Vein endothelial cell (primary cell): ENCODE results near the gene ZNF155. TPM values are rescaled to one million over a fixed set of nuclear protein-coding genes. Genes with fewer than 3 reads are reported as not detected.

Experiments used
- small RNA-seq: library from RNA; depleted of rRNA; stranded (forward); fragments of <200 nt; gene quantifications from one replicate; pipeline ENCODE3, GENCODE V24; 2012
- total RNA-seq: library from RNA; depleted of rRNA; stranded (reverse); fragments of >200 nt; gene quantifications from 2 replicates; pipeline ENCODE4 v1.2.3, GENCODE V29; 2012

ZNF155 gene
- total RNA-seq: 6.9 and 8.1 TPM in 2 replicates

DNA sequence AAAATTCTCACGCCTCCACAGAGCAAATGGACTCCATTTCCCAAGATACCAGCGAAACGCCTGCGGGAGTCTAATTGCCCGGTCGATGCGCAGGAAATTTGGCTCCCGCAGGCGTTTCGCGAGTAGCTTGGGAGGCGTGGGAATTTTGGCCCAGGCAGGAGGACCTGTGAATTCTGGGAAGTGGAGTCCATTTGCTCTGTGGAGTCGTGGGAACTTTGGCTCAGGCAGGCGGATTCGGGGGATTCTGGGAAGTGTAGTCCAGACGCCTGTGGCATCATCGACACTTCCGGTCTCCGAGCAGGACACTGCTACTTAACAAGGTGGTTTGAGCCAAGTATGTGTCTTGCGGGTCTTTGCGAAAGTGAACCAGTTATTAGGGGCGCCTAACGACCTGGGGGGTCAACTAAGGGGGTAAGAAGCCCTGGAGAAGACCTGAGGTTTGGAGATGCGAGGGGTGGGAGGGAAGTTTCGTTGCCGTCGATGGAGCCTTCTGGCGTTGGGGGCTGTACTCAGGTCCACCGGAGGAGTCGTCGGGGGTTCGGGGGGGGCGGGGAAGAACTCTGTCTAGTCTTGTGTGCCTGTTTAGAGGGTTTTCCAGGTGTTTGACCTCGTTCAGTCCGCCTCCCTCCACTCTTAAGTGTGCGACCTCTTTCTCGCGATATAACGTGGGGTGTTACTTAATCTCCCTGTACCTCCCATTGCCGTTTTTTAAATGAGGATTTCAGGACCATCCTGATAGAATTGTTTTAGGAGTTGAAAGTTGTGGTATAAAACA is at the start of gene ZNF155:
Gene ZNF155 (plus strand): TSS at position 277 of the 775 bp plus-strand sequence. CDS start 4,356 bp downstream, outside the sequence.

DNA sequence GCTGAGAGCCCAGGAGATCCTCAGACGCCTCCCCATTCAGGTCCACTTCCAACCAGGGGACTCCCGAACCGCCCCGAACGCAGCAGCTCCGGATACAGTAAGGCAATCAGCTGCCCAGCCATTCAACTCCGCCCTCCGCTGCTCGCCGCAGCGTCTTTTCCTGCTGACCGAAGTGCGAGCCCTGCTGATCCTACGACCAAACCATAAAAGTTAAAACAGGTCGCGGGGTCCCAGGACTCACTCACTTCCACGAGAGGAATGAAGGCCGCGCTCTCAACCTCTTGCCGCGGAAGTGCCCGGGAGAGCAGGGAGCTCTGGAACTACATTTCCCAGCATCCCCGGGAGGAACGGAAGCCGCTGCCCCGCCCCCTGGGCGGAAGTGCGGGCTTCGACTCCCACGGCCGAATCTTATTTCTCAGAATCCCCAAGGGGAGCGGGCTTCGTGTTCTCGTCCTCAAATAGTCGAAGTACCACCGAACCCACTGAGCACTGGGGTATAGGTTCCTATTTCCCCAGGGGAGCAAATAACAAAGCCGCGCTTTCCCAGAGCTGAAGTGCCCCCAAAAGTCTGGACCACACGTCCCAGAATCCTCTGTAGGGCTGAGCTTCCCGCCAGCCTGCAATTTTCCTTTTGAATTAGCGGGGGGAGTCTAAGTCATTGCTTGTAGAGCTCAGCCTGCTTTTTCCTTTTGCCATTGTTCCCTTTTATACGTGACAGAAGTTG is 48.8 kb upstream of the ZNF155 start, which contains the start of gene ZNF45:
Gene ZNF45 (minus strand): TSS at position 298 of the 724 bp plus-strand sequence. CDS start 13,097 bp downstream, outside the sequence.

DNA sequence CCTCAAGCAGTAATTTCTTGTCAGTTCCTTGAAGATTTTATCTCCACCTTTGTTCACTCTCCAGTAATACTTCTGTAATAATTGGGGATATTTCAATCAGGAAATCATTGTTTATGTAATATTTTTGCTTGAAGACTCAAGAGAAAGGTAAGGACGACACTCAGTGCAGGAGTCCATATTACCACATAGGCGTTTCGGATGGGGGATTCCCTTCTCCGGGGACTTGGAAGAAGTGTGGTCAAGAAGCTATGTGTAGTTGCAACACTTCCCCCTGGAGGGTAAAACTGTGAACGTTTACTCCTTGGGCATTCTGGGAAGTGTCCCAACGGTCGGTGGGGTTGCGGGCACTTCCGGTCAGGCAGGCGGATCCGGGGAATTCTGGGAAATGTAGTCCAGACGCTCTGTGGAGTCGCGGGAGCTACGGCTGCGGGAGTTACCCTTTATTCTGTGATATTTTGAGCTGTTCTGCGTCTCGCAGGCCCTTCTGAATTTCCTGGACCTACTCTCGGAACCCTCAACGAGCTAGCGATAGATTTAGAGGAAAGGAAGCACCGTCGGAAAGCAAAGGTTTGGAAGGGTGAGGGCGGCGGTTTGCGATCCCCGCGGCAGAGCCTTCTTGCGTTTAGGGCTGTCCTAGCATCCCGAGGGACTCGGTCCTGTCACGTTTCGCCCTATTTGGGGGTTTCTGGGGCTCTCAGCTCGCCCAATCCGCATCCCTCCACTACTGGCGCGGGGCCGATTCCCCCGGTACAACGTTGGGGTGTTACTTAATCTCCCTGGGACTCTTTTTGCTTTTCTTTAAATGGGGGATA is 32.9 kb upstream of the ZNF155 start, which contains the start of gene ZNF221:
Gene ZNF221 (plus strand): TSS at position 395 of the 812 bp plus-strand sequence. CDS start 11,499 bp downstream, outside the sequence.

DNA sequence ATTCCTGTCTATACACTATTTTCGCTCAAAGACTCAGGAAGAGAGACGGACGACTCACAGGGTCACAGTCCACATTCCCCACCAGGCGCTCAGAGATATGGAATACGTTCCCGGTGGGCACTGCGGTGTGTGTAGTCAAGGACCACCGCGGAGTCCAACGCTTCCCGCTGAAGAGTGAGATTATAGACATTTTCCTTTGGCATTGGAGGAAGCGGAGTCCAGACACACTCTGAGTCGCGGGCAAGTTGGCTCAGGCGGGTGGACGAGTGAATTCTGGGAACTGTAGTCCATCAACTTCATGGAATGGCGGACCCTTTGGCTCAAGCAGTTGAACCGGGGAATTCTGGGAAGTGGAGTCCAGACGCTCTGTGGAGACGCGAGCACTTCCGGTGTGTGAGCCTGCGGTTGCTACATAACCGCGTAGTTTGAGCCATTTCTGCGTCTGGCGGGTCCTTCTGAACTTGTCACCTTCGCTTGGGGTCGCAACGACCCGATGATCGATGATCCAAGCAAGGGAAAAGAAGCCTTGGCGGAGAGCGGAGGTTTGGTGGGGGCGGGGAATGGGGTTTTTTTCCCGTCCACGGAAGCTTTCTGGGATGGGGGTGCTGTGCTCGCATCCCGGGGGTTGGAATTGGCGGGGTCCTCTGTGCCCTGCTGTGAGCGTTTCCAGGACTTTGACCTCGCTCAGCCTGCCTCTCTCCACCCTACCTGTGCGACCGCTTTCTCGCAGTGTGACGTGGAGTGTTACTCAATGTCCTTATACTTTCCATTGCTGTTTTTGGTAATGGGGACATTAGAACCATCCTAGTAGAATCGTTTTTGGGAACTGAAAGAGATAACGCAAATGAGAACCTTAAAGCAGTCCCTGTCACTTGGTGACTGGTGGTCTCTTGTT is 18.8 kb downstream of the ZNF155 start, which contains the start of gene ZNF230:
Gene ZNF230 (plus strand): TSS at position 392 of the 895 bp plus-strand sequence. CDS start 4,122 bp downstream, outside the sequence.

DNA sequence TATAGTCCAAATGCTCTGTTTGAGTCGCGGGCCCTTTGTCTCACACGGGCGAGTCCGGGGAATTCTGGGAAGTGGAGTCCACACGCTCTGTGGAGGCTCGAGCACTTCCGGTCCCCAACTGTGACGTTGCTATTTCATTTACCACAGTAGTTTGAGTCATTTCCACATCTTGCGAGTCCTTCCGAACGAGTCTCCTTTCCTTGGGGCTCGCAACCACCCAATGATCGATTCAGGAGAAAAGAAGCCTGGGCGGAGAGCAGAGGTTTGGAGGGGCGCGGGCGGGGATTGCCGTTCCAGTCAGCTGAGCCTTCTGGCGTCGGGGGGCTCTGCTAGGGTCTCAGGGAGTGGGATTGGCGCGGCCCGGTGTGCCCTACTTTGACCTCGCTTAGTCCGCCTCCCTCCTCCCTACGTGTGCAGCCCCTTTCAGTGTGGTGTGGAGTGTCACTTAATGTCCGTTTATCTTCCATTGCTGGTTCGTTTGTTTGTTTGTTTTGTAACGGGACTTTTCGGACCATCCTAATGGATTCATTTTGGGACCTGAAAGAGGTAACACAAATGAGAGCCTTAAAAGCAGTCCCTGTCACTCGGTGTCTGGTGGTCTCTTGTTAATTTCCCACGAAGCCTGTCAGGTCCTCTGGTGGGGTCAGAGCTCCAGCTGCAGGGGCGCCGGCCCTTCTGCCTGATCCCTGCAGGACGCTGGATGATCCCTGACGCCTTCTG is 41.4 kb downstream of the ZNF155 start, which contains the start of gene ZNF222:
Gene ZNF222 (plus strand): TSS at position 163 of the 720 bp plus-strand sequence. CDS start 58 bp downstream, at position 221.

Small RNAs within 50 kb of the gene (small RNA-seq; reads per million reads assigned to genes)
- not detected for gene AC006213.5

Other genes starting within 250 kb of the ZNF155 start
- gene SMG9, start 229.2 kb upstream of the ZNF155 start, total RNA-seq: 17.0 and 18.7 TPM in 2 replicates
- 0.48 TPM in 1 of 2 replicates, not detected in the other for gene KCNN4, start 203.2 kb upstream of the ZNF155 start, total RNA-seq
- gene LYPD5, start 181.7 kb upstream of the ZNF155 start, total RNA-seq: under 0.01 and 0.10 TPM in 2 replicates
- gene ZNF283, start 156.9 kb upstream of the ZNF155 start, total RNA-seq: 5.6 and 8.2 TPM in 2 replicates
- 0.10 and 0.98 TPM in 2 replicates for gene ZNF404, start 100.2 kb upstream of the ZNF155 start, total RNA-seq
- gene ZNF45, start 48.9 kb upstream of the ZNF155 start, total RNA-seq: 11.8 and 18.3 TPM in 2 replicates
- gene ZNF221, start 33.0 kb upstream of the ZNF155 start, total RNA-seq: 5.9 and 6.0 TPM in 2 replicates
- gene ZNF230, start 18.8 kb downstream of the ZNF155 start, total RNA-seq: 3.0 and 5.2 TPM in 2 replicates
- 4.3 and 5.9 TPM in 2 replicates for gene ZNF222, start 41.2 kb downstream of the ZNF155 start, total RNA-seq
- gene ZNF223, start 67.8 kb downstream of the ZNF155 start, total RNA-seq: 5.2 and 5.8 TPM in 2 replicates
- gene ZNF284, start 88.0 kb downstream of the ZNF155 start, total RNA-seq: 3.3 and 3.4 TPM in 2 replicates
- gene ZNF224, start 110.2 kb downstream of the ZNF155 start, total RNA-seq: 18.9 and 29.3 TPM in 2 replicates
- 4.2 and 5.9 TPM in 2 replicates for gene ZNF225, start 129.2 kb downstream of the ZNF155 start, total RNA-seq
- gene ZNF234, start 157.4 kb downstream of the ZNF155 start, total RNA-seq: 9.7 and 10.5 TPM in 2 replicates
- gene ZNF226, start 180.9 kb downstream of the ZNF155 start, total RNA-seq: 10.8 and 15.0 TPM in 2 replicates
- 15.4 and 18.6 TPM in 2 replicates for gene ZNF227, start 228.3 kb downstream of the ZNF155 start, total RNA-seq